Calu3 (cell line): ENCODE results near the gene NXPH2. TPM values are rescaled to one million over a fixed set of nuclear protein-coding genes. Genes with fewer than 3 reads are reported as not detected.

ENCODE experiments used
- BruUV-seq: library from RNA; stranded (reverse); fragments of 400-500 nt; replicated peaks from 2 replicates; lab custom pipeline; 2021; lab: Mats Ljungman, UMichigan
- CTCF ChIA-PET: fragments of 300-600 bp; sonication (Branson Sonifier 250); formaldehyde crosslinking; loops from one replicate; lab custom pipeline; 2022; ENCODE audit warnings: antibody characterized with exemption; lab: Charles Lee
- DNase-seq: peaks from one replicate; pipeline ENCODE4 v3.0.0; 2022
- H3K27ac Mint-ChIP-seq: one replicate; pipeline ENCODE4 v1.8.0; 2022; ENCODE audit warnings: mixed read lengths; ENCODE audit not compliant: unreplicated experiment
- H3K27me3 Mint-ChIP-seq: one replicate; pipeline ENCODE4 v1.8.0; 2022; ENCODE audit warnings: mixed read lengths; ENCODE audit not compliant: unreplicated experiment
- H3K36me3 Mint-ChIP-seq: one replicate; pipeline ENCODE4 v1.8.0; 2022; ENCODE audit warnings: mild to moderate bottlenecking, moderate library complexity, mixed read lengths; ENCODE audit not compliant: insufficient read depth, unreplicated experiment
- H3K4me1 Mint-ChIP-seq: one replicate; pipeline ENCODE4 v1.8.0; 2022; ENCODE audit warnings: mild to moderate bottlenecking, low read depth, mixed read lengths; ENCODE audit not compliant: unreplicated experiment
- H3K4me3 Mint-ChIP-seq: one replicate; pipeline ENCODE4 v1.8.0; 2022; ENCODE audit warnings: mild to moderate bottlenecking, low read depth, moderate library complexity, mixed read lengths; ENCODE audit not compliant: unreplicated experiment
- H3K9me3 Mint-ChIP-seq: one replicate; pipeline ENCODE4 v1.8.0; 2022; ENCODE audit warnings: low read depth, mixed read lengths; ENCODE audit not compliant: unreplicated experiment
- intact Hi-C: fragments of 100-400 bp; cut with micrococcal nuclease; formaldehyde crosslinking; loops from one replicate; pipeline ENCODE4 v1.10.0; 2022; ENCODE audit not compliant: unreplicated experiment
- total RNA-seq: library from RNA; stranded (reverse); gene quantifications from 2 replicates; pipeline ENCODE4 v1.2.3, GENCODE V29; 2022
- TF ChIP-seq, protein P1 (sequence below): fragments of 200-600 bp; IDR thresholded peaks from one replicate; pipeline ENCODE4 v1.8.0; 2022; ENCODE audit warnings: antibody characterized with exemption; ENCODE audit not compliant: unreplicated experiment

Gene NXPH2
- total RNA-seq, 1 experiment from 2014 or later, result 3.1 TPM

GRCh38 chr2:138671566-138671965 is 108.6 kb downstream of the NXPH2 start:
- intact Hi-C loops, result no loop called here
- DNase-seq, result no peak
- no peaks in the 10 kb centered on the region for H3K27me3 Mint-ChIP-seq
- no TSS peak for BruUV-seq
- H3K27ac Mint-ChIP-seq, result no peak overlapping the region
- H3K4me1 Mint-ChIP-seq, result no peaks in the 10 kb centered on the region
- no peaks in the 10 kb centered on the region for H3K9me3 Mint-ChIP-seq
- no peak overlapping the region for H3K4me3 Mint-ChIP-seq
- TF ChIP-seq, protein P1, sequence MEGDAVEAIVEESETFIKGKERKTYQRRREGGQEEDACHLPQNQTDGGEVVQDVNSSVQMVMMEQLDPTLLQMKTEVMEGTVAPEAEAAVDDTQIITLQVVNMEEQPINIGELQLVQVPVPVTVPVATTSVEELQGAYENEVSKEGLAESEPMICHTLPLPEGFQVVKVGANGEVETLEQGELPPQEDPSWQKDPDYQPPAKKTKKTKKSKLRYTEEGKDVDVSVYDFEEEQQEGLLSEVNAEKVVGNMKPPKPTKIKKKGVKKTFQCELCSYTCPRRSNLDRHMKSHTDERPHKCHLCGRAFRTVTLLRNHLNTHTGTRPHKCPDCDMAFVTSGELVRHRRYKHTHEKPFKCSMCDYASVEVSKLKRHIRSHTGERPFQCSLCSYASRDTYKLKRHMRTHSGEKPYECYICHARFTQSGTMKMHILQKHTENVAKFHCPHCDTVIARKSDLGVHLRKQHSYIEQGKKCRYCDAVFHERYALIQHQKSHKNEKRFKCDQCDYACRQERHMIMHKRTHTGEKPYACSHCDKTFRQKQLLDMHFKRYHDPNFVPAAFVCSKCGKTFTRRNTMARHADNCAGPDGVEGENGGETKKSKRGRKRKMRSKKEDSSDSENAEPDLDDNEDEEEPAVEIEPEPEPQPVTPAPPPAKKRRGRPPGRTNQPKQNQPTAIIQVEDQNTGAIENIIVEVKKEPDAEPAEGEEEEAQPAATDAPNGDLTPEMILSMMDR, result no peak
- no peaks in the 10 kb centered on the region for H3K36me3 Mint-ChIP-seq
- CTCF ChIA-PET, result no interaction called here

DNA sequence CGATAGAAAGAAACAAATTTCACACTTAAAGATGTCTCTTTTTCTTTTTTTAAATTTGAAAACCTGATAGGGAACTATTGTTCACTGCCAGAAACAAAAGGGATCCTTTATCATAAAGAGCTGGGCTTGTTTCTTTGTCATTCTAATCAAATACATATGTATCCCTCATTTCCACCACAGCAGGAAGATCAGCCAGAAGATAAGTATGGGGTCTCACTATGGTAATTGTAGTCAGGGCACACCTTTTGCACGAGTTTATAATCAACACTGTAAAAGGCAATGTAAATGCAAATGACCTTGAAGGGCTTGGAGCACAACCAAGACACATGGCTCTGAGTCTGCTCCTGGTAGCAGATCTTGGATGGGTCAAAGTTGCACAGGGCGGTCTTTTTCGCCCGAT is 109.5 kb downstream of the NXPH2 start:
- Mint-ChIP-seq H3K27ac (no peak overlapping the region), H3K36me3 (no peaks in the 10 kb centered on the region), H3K9me3 (no peaks in the 10 kb centered on the region), H3K4me3 (no peak overlapping the region), H3K27me3 (no peaks in the 10 kb centered on the region), H3K4me1 (no peaks in the 10 kb centered on the region)
- CTCF ChIA-PET, result no interaction called here
- TF ChIP-seq, protein P1, result no peak
- intact Hi-C loops, result no loop called here
- BruUV-seq, result no TSS peak
- no peak for DNase-seq

DNA sequence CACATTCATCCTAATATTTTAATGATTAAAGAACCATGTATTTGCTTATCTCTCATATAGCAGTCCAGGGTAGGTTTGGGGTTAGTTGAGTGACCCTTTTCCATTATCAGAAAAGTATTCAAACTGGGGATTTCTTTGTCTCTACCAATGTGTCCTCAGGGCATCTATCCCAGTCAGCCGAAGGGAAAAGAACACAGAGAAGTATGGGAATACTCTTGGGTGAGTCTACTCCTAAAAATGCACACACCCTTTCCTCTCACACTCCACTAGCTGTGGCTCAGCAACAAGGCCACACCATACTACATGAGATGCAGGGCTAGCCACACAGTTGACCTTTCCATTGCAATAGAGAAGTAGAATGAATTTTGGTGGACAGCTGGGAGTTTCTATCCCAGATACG is 114.3 kb downstream of the NXPH2 start:
- Mint-ChIP-seq H3K9me3 (no peaks in the 10 kb centered on the region), H3K4me1 (no peaks in the 10 kb centered on the region), H3K4me3 (no peak overlapping the region), H3K27ac (no peak overlapping the region), H3K27me3 (no peaks in the 10 kb centered on the region), H3K36me3 (no peaks in the 10 kb centered on the region)
- CTCF ChIA-PET, result no interaction called here
- TF ChIP-seq, protein P1, result no peak
- no TSS peak for BruUV-seq
- intact Hi-C loops, result no loop called here
- no peak for DNase-seq

GRCh38 chr2:138658187-138658894 is 121.8 kb downstream of the NXPH2 start:
- DNase-seq, result no peak

More at GRCh38 chr2:138658187-138658894, 121.8 kb downstream of the NXPH2 start:
- H3K4me1 Mint-ChIP-seq, result peaks cover 8% of the 10 kb centered on the region
- intact Hi-C loops, result no loop called here
- H3K27ac Mint-ChIP-seq, result no peak overlapping the region
- no peaks in the 10 kb centered on the region for H3K36me3 Mint-ChIP-seq
- no peaks in the 10 kb centered on the region for H3K27me3 Mint-ChIP-seq
- CTCF ChIA-PET, result interaction anchor here (0.7 kb wide), 1 partner anchor 26 kb away, joined by 3 read pairs; no protein-coding TSS in a partner anchor
- no TSS peak for BruUV-seq
- TF ChIP-seq, protein P1, result no peak
- H3K4me3 Mint-ChIP-seq, result no peak overlapping the region
- H3K9me3 Mint-ChIP-seq, result peaks cover 2% of the 10 kb centered on the region
